Cardiac muscle cell (in vitro differentiated cells and primary cell): ENCODE results near the gene TIMM13. TPM values are rescaled to one million over a fixed set of nuclear protein-coding genes. Genes with fewer than 3 reads are reported as not detected.
"Not testable (repeated sequence)": the region's sequence is repeated elsewhere in the genome, so short reads cannot be mapped to it uniquely, and the experiment has no call there.

Experiments used
- DNase-seq, 2 donors: peaks; one replicate each; pipeline versions ENCODE4 v3.0.0 to v3.0.0-alpha.2; 2010 to 2017; ENCODE audit warnings: low read depth in 1 of 2, low spot score in 1 of 2
- H3K27ac ChIP-seq: fragments of 200-600 bp; sonication (generic); 2 replicates; pipeline ENCODE4 v1.5.1; 2016
- H3K27me3 ChIP-seq: fragments of 200-600 bp; sonication (generic); 2 replicates; pipeline ENCODE4 v1.6.0; 2016; ENCODE audit warnings: control low read depth
- H3K36me3 ChIP-seq: fragments of 200-600 bp; sonication (generic); 2 replicates; pipeline ENCODE4 v1.5.1; 2016; ENCODE audit warnings: control low read depth
- H3K4me1 ChIP-seq: fragments of 200-600 bp; sonication (generic); 2 replicates; pipeline ENCODE4 v1.8.1; 2017; ENCODE audit warnings: low read depth, mild to moderate bottlenecking, mixed run types
- H3K4me3 ChIP-seq: fragments of 200-600 bp; sonication (generic); 2 replicates; pipeline ENCODE4 v1.5.1; 2016; ENCODE audit warnings: mild to moderate bottlenecking
- H3K9me3 ChIP-seq: fragments of 200-600 bp; sonication (generic); 2 replicates; pipeline ENCODE4 v1.5.1; 2017; ENCODE audit warnings: low read depth, mild to moderate bottlenecking, control low read depth
- CTCF ChIP-seq: IDR thresholded peaks from 2 replicates; pipeline ENCODE4 v1.5.1; 2012; ENCODE audit warnings: low read depth, mild to moderate bottlenecking, low read length
- polyA plus RNA-seq: library from polyadenylated mRNA; unstranded; fragments of >200 nt; fragmentation: Nextera tagmentation; extraction: Ambion mirVana; gene quantifications from 2 replicates; pipeline ENCODE4 v1.2.1, GENCODE V29; 2016
- total RNA-seq: library from RNA; depleted of rRNA; stranded (reverse); fragments of >200 nt; gene quantifications from 2 replicates; pipeline ENCODE4 v1.2.3, GENCODE V29; 2016

The TIMM13 gene
- total and polyA plus RNA-seq, 2 experiments from 2014 or later, result 76.7 to 292 TPM

DNA sequence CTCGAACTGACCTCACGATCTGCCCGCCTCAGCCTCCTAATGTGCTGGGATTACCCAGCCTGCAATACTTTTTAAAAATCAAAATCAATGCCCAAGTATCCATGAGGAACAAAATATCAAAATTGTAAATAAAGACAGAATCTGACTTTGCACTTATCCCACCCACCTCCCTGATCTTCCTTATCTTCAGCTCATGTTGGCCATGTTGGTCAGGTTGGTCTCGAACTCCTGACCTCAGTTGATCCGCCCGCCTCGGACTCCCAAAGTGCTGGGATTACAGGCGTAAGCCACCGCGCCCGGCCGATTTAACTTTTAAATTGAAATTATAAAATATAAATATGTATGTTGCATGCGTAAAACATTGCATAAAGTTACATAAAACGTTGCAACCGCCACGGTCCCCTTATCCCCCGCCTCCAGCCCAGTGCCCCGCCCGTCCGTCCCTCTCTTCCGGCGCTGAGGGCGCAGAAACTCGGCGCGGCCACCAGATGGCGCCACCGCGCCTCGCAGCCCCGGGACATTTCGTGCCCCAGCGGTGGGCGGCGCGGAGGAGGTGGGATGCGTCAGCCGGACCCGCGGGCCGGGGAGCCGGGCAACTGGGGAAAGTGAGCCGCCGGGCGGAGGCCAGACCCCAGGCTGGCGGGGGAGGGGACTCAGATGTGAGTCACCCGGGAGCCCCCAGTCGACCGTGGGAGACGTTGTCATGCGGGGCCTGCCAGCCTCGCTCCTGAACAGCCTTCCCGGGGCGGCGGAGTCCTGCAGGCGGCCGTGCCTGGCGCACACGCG is 47.0 kb upstream of the TIMM13 start:
- Histone ChIP-seq H3K4me1 (peaks cover 12% of the 10 kb centered on the region), H3K27me3 (no peaks in the 10 kb centered on the region), H3K9me3 (no peaks in the 10 kb centered on the region), H3K4me3 (peak overlapping the region; percentile 96), H3K27ac (no peak overlapping the region), H3K36me3 (no peaks in the 10 kb centered on the region)
- DNase-seq, result peak; percentile 90 to 92
- TF ChIP-seq CTCF, result peak; percentile 89

DNA sequence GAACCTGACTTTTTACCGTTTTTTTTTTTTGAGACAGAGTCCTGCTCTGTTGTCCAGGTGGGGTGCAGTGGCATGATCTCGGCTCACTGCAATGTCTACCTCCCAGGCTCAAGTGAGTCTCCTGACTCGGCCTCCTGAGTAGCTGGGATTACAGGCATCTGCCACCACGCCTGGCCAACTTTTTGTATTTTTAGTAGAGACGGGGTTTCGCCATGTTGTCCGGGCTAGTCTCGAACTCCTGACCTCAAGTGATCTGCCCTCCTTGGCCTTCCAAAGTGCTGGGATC is 42.5 kb upstream of the TIMM13 start:
- not testable (repeated sequence) for H3K27ac ChIP-seq, H3K27me3 ChIP-seq, H3K9me3 ChIP-seq, H3K4me3 ChIP-seq, H3K36me3 ChIP-seq, DNase-seq, H3K4me1 ChIP-seq

- peak in 1 of 2 donors; percentile 71 for DNase-seq
- H3K27me3 ChIP-seq, result no peaks in the 10 kb centered on the region
- no peak overlapping the region for H3K4me3 ChIP-seq
- H3K9me3 ChIP-seq, result no peaks in the 10 kb centered on the region
- no peak for TF ChIP-seq CTCF
- no peaks in the 10 kb centered on the region for H3K4me1 ChIP-seq
- no peak overlapping the region for H3K27ac ChIP-seq
- H3K36me3 ChIP-seq, result no peaks in the 10 kb centered on the region
Measured at GRCh38 chr19:2469102-2469914, 41.9 kb upstream of the TIMM13 start.

- DNase-seq, result no peak
- no peak for TF ChIP-seq CTCF
- Histone ChIP-seq H3K9me3 (no peaks in the 10 kb centered on the region), H3K36me3 (no peaks in the 10 kb centered on the region), H3K4me3 (no peak overlapping the region), H3K4me1 (no peaks in the 10 kb centered on the region), H3K27me3 (no peaks in the 10 kb centered on the region), H3K27ac (no peak overlapping the region)
Measured at GRCh38 chr19:2468596-2468995, 41.2 kb upstream of the TIMM13 start.

DNA sequence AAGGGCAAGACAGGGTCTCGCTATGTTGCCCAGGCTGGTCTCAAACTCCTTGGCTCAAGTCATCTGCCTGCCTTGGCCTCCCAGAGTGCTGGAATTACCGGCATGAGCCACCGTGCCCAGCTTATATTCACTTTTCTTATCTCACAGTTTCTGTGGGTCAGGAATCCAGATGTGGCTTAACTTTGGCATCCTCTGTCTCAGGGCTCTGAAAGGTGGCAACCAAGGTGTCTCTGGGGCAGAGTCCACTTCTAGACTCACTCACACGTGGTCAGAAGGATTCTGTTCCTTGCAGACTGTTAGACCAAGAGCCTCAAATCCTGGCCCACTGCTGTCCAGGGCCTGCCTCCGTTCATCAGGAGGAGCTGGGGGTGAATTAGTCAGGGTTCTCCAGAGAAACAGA is 37.0 kb upstream of the TIMM13 start:
- Histone ChIP-seq H3K9me3 (no peaks in the 10 kb centered on the region), H3K27ac (peak overlapping the region; percentile 9), H3K4me1 (no peaks in the 10 kb centered on the region), H3K4me3 (no peak overlapping the region), H3K36me3 (no peaks in the 10 kb centered on the region), H3K27me3 (no peaks in the 10 kb centered on the region)
- TF ChIP-seq CTCF, result no peak
- peak in 1 of 2 donors; percentile 10 for DNase-seq

- H3K27me3 ChIP-seq, H3K4me3 ChIP-seq, H3K4me1 ChIP-seq, H3K9me3 ChIP-seq, H3K36me3 ChIP-seq, DNase-seq, H3K27ac ChIP-seq: not testable (repeated sequence)
Measured at GRCh38 chr19:2463694-2464093, 36.3 kb upstream of the TIMM13 start.
